Femur (tissue), 1 donor: ENCODE data around the gene SNX10.

Experiments used
- DNase-seq: peaks from one replicate; pipeline ENCODE4 v3.0.0-alpha.2; 2017

Gene SNX10

GRCh38 chr7:26337232-26337865 lies 45.7 kb downstream of the SNX10 start:
- no peak for DNase-seq

GRCh38 chr7:26340476-26341018 lies 48.9 kb downstream of the SNX10 start:
- DNase-seq = no peak

GRCh38 chr7:26343320-26343832 lies 51.7 kb downstream of the SNX10 start:
- no peak for DNase-seq

- no peak for DNase-seq
Measured at GRCh38 chr7:26343837-26344236, 52.2 kb downstream of the SNX10 start.

- no peak for DNase-seq
Measured at GRCh38 chr7:26345202-26345601, 53.5 kb downstream of the SNX10 start.

- DNase-seq = no peak
Measured at GRCh38 chr7:26345837-26346236, 54.2 kb downstream of the SNX10 start.

DNA sequence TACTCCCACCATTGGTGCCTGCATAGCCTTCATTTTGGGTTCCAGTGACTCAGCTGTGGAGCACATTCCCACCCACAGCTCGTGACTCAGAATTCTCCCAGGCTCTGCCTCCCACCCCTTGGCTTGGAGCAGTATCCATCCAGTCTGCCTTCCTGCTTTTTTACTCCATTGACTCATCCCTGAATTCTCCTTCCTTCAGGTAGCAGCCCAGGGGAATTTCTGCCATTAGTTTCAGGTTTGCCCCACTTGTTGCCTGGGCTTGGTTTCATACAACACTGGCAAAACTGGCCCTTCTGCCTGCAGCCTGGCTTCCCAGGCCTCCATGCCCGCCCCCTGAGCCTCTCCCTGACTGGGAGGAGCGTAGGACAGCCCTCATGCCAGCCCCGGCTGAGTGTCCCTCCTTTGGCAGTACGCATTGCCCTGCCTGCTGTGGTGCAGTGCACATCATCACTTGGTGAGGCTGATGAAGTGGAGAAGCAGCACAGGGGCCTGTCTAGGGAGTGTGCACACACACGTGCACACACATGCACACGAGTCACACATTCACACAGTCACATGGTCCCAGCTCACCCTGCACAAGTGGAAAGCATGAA lies 55.0 kb downstream of the SNX10 start:
- DNase-seq = no peak

- DNase-seq = no peak
Measured at GRCh38 chr7:26348234-26348851, 56.7 kb downstream of the SNX10 start.

DNA sequence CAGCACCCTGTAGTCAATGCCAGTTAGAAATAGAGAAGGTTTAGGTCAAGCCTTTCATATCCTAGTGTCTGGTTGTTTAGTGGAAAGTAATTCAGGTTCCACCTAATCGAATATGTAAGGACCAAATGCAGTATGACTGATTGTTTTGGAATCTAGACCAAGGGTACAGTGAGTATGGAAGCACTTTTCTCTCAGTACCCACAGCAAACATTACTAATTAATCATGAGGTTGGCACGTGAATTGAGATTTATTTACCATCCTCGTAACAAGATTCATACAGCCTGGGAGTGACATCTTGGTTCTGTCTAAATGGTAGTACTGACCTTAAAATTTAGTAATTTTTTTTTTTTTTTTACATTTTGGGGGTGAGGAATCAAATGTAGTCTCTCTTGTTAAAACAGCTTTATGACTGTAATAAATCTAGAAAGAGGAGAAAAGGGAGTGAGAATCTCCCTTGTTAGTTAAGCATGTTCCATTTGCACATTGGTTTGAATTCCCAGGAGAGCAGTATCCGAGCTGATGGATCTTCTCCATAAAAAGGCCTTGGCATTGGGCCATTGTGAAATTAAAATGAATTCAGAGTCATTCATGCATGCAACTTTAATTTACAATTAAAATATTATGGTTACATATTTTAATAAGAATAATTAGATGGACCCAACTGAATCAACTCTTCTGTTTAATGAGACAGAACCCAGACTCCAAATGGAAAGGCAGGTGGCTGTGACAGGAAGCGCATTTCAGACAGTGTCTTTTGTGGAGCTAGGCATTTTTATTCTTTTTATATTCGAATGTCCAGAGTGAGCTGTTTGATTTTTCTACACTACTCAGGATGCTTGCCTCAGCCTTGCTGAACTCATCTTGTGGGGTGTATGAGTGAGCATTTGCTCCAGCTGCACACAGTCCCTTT lies 57.6 kb downstream of the SNX10 start:
- no peak for DNase-seq

DNA sequence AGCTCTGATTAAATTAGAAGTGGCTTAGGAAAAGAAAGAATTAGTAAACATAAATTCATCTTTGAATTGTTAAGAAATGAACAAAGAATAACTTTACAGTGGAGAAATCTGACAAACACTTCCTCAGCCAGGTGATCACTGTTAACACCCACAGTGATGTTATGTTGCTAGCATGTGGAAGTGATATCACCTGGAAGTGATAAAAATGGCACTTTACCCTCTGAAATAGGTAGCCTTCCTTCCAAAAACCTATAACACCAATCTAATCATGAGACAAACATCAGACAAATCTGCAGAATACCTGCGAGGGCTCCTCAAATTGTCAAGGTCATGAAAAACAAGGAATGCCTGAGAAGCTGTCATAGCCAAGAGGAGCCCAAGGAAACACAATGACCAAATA lies 59.5 kb downstream of the SNX10 start:
- DNase-seq = no peak

GRCh38 chr7:26356229-26356628 lies 64.6 kb downstream of the SNX10 start:
- DNase-seq = no peak

- no peak for DNase-seq
Measured at GRCh38 chr7:26356929-26357798, 65.5 kb downstream of the SNX10 start.

- DNase-seq = no peak
Measured at GRCh38 chr7:26357799-26358151, 66.1 kb downstream of the SNX10 start.

DNA sequence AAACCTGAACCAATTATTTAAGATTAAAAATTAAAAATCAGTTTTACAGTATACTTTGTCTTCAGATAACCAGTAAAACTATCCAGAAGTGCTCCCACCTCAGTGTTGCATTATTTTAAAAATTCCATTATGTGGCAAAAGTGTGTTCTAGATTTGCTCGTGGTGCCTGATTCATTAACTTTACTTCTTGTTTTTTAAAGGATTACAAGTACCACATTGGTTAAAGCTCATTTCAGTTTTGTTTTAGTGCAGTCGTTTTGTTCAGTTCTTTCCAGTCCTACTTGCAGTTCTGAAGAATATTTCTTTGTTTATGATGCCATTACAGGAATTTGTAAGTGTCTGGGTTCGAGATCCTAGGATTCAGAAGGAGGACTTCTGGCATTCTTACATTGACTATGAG lies 69.0 kb downstream of the SNX10 start:
- no peak for DNase-seq

- DNase-seq = no peak
Measured at GRCh38 chr7:26361637-26362036, 70.0 kb downstream of the SNX10 start.

DNA sequence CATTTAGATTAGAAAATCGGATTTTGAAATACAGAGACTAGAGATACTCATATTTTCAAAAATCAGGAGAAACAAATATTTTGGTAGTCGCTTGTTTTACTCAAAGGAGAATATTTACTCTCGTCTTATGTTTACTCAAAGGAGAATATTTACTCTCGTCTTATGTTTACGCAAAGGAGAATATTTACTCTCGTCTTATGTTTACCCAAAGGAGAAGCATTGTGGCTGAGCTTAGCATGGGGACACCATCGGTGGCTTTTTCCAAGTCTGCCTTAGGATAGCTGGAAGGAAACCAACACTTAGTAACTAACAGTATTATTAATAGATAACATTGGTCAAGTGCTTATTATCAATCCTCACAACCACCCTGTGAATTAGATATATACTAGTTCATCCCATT lies 71.8 kb downstream of the SNX10 start:
- DNase-seq = no peak

GRCh38 chr7:26365077-26365900 lies 73.6 kb downstream of the SNX10 start:
- DNase-seq = peak; percentile 71

DNA sequence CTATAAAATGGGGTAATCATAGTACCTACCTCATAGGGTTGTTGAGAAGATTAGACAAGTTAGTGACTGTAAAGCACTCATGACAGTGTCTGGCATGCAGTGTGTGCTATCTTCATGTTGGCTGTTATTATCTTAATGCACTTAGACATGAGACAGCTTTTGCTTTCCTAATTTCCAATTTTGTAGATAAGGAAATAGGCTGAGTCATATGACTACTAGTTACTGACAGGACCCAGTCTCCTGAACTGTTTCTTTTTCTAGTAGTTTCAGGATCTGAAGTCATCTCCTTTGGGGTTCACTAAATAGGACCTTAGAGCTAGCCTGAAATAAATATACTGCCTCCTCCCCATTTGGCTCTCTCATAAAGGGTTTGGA lies 74.2 kb downstream of the SNX10 start:
- no peak for DNase-seq

- no peak for DNase-seq
Measured at GRCh38 chr7:26367219-26367711, 75.6 kb downstream of the SNX10 start.

DNA sequence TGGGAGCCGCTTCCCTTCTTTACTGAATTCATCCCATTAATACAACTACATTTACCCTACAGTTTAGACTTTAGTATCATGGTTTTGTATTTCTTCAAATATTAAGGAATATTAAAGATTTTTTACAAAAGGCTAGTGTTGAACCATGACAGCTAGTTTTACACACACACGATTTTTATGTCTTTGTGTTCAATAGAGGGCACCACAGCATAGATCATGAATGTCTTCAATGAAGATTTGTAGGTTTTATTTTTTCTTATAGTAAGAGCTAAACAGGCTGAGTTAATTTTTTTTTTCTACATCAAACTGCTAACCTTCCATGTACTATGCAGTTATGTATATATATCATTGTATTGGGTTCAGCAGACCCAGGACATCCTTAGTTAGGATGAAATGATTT lies 76.9 kb downstream of the SNX10 start:
- no peak for DNase-seq

GRCh38 chr7:26369593-26369992 lies 77.9 kb downstream of the SNX10 start:
- DNase-seq = peak; percentile 49
